Prostate gland (tissue), 2 donors: ENCODE results near the gene DNM3. TPM values are rescaled to one million over a fixed set of nuclear protein-coding genes. Genes with fewer than 3 reads are reported as not detected.

Source experiments
- DNase-seq: peaks from one replicate; pipeline ENCODE4 v3.0.0-alpha.2; 2019; ENCODE audit warnings: low spot score
- H3K27ac ChIP-seq, 2 donors: fragments of 200-600 bp; sonication (generic); 2 replicates each; pipeline ENCODE4 v1.5.1; 2017 to 2019
- H3K27me3 ChIP-seq: fragments of 200-600 bp; sonication (generic); replicated peaks from 2 replicates; pipeline ENCODE4 v1.5.1; 2019; ENCODE audit not compliant: insufficient read depth
- H3K36me3 ChIP-seq, 2 donors: fragments of 200-600 bp; sonication (generic); 1 replicate in 1 of 2; 2 replicates in 1 of 2; pipeline versions ENCODE4 v1.5.1 to v1.8.1; 2017 to 2019
- H3K4me1 ChIP-seq: fragments of 200-600 bp; sonication (generic); replicated peaks from 2 replicates; pipeline ENCODE4 v1.5.1; 2019
- H3K4me3 ChIP-seq, 2 donors: fragments of 200-600 bp; sonication (generic); 2 replicates each; pipeline ENCODE4 v1.5.1; 2017 to 2019
- H3K9me3 ChIP-seq: fragments of 200-600 bp; sonication (generic); 2 replicates; pipeline ENCODE4 v1.5.1; 2017
- POLR2A ChIP-seq: fragments of 450-650 bp; IDR thresholded peaks from one replicate; pipeline ENCODE4 v1.6.1; 2016; ENCODE audit warnings: antibody characterized with exemption, mild to moderate bottlenecking
- POLR2AphosphoS5 ChIP-seq: sonication (generic); formaldehyde crosslinking; IDR thresholded peaks from one replicate; pipeline ENCODE4 v1.6.1; 2017; ENCODE audit warnings: antibody characterized with exemption
- WGBS: methylation state at CpG from one replicate; pipeline ENCODE4 v1.1.5; 2018; 5-methylcytosine and 5-hydroxymethylcytosine counted together
- intact Hi-C: fragments of 100-400 bp; cut with DNase I; formaldehyde crosslinking; loops from one replicate; pipeline ENCODE4 v1.14.2; 2022
- total RNA-seq, 2 donors: library from RNA; depleted of rRNA; stranded (reverse); fragments of >200 nt; gene quantifications; one replicate each; pipeline ENCODE4 v1.1.0, GENCODE V29; 2016
- TF ChIP-seq, protein P1 (sequence below), 4 experiments: fragments of 200-600 bp in 2 of 4; fragments of 450-650 bp in 2 of 4; sonication (generic) in 2 of 4; IDR thresholded peaks; 1 replicate in 3 of 4; 2 replicates in 1 of 4; pipeline ENCODE4 v1.5.1; 2016 to 2019; ENCODE audit warnings: antibody characterized with exemption in 4 of 4, mild to moderate bottlenecking in 2 of 4, moderate library complexity in 2 of 4

The DNM3 gene
- total RNA-seq, 2 donors from 2014 or later = 2.3 to 5.3 TPM

DNA sequence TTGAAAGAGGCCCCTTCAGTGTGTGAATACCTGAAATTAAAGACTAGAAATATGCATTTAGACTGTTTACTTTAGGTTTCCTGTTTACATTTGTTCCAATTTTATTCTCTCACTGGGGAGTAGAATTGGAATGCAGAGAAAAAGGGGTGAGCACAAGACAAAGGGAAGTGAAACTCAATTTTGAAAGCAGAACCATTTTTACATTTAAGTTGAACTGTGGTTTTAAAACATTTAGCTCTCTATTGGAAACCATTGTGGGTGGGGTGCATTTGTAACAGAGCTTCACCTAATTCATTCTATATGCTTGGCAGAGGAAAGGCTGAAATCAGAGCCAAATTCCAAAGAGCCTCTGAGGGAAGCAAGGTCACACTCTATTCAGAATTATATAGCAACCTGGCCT, 343.9 kb downstream of the DNM3 start:
- H3K27ac ChIP-seq = no peak overlapping the region
- intact Hi-C loops = no loop called here
- H3K36me3 ChIP-seq = no peaks in the 10 kb centered on the region

DNA sequence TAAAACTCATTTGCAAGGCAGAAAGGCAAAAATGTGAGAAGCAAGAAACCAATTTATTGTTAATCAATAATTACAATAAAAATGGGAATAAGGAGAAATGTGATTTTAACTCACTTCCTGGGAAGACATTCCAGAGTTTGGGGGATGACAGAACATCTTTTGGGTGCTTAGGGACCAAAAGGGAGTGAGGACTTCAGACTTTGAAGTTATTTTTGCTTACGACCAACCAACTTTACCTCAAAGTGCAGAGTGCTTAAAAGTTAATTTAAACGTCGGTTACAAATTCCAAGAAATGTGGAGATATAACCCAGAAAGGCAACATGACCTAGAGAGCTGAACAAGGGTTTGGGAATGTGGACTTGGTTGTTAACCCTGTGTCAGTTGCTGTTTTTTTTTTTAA, 344.7 kb downstream of the DNM3 start:
- no peaks in the 10 kb centered on the region for H3K27me3 ChIP-seq
- DNase-seq = no peak
- no peaks in the 10 kb centered on the region for H3K36me3 ChIP-seq
- no peak overlapping the region for H3K4me3 ChIP-seq
- no peaks in the 10 kb centered on the region for H3K4me1 ChIP-seq
- WGBS = 94% methylated on average over 3 of the region's 3 CpGs
- H3K9me3 ChIP-seq = no peaks in the 10 kb centered on the region
- no peak overlapping the region for H3K27ac ChIP-seq
- intact Hi-C loops = no loop called here
- TF ChIP-seq POLR2AphosphoS5 (no peak), POLR2A (no peak)
- TF ChIP-seq, protein P1, sequence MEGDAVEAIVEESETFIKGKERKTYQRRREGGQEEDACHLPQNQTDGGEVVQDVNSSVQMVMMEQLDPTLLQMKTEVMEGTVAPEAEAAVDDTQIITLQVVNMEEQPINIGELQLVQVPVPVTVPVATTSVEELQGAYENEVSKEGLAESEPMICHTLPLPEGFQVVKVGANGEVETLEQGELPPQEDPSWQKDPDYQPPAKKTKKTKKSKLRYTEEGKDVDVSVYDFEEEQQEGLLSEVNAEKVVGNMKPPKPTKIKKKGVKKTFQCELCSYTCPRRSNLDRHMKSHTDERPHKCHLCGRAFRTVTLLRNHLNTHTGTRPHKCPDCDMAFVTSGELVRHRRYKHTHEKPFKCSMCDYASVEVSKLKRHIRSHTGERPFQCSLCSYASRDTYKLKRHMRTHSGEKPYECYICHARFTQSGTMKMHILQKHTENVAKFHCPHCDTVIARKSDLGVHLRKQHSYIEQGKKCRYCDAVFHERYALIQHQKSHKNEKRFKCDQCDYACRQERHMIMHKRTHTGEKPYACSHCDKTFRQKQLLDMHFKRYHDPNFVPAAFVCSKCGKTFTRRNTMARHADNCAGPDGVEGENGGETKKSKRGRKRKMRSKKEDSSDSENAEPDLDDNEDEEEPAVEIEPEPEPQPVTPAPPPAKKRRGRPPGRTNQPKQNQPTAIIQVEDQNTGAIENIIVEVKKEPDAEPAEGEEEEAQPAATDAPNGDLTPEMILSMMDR (IDR thresholded peaks at IDR 0.05) = no peak

More for the DNA sequence above, 343.9 kb downstream of the DNM3 start:
- Histone ChIP-seq H3K4me3 (no peak overlapping the region), H3K27me3 (no peaks in the 10 kb centered on the region), H3K9me3 (no peaks in the 10 kb centered on the region), H3K4me1 (no peaks in the 10 kb centered on the region)
- TF ChIP-seq POLR2AphosphoS5 (no peak), POLR2A (no peak)
- TF ChIP-seq, protein P1 (IDR thresholded peaks at IDR 0.05) = no peak
- no peak for DNase-seq

DNA sequence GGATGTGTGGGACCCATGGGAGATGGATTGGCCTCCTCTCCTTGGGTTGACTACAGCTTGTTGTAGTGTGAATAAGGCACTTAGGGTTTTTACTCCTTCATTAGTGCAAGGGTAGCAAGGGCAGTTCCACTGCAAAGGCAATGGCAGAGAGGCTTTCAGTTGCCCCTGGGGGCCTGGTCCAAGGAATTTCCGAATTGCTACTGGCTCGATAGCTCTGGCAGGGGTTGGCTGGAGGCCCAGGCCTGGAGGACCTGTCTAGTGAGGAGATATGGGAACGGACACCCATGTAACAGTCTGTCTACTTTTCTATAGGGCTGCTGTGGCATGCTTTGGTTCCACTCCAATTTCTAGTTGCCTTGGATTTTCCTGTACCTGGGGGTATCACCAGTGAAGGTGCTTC, 360.3 kb downstream of the DNM3 start:
- DNase-seq = no peak
- no peak for TF ChIP-seq POLR2AphosphoS5
- H3K27ac ChIP-seq = no peak overlapping the region
- no peaks in the 10 kb centered on the region for H3K27me3 ChIP-seq
- H3K4me1 ChIP-seq = no peaks in the 10 kb centered on the region
- intact Hi-C loops = no loop called here
- H3K9me3 ChIP-seq = no peaks in the 10 kb centered on the region
- no peak overlapping the region for H3K4me3 ChIP-seq
- H3K36me3 ChIP-seq = no peaks in the 10 kb centered on the region
- WGBS = 80% methylated on average over 3 of the region's 3 CpGs

DNA sequence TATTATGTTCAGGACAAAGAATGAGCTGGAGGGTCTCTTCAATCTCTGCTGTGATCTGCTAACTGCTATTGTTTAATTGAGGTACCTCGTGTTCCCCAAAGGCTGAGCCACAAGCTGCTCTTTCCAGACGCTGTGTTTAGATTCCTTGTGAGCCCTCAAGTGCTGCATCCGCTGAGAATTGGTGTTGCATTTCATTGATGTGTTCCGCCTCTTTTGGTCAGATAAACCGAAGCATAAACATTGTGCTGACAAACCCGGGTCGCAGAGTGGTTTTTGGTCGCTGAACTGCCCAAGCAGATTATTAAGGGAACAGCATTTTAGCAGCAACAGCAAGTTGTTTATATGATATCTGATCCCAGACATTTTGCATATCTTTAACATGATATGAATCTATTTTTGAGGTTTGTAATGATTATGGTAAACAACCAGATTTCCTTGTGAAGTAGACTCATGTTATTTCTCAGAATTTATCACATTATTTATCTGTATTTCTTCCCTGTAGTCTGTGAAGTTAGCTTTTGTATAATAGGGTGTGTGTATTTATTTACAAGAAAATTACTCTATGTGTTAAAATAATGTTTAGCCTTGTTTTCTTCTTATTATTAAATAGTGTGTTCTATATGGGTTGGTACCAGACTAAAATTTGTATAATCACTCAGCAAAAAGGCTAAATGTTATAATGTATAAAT, 362.0 kb downstream of the DNM3 start:
- WGBS = 47% methylated on average over 8 of the region's 8 CpGs
- Histone ChIP-seq H3K27me3 (no peaks in the 10 kb centered on the region), H3K4me1 (no peaks in the 10 kb centered on the region), H3K4me3 (no peak overlapping the region), H3K27ac (no peak overlapping the region), H3K36me3 (no peaks in the 10 kb centered on the region), H3K9me3 (no peaks in the 10 kb centered on the region)
- no peak for TF ChIP-seq POLR2A
- TF ChIP-seq POLR2AphosphoS5 = no peak
- TF ChIP-seq, protein P1 (IDR thresholded peaks at IDR 0.05) = no peak
- intact Hi-C loops = no loop called here
- no peak for DNase-seq

DNA sequence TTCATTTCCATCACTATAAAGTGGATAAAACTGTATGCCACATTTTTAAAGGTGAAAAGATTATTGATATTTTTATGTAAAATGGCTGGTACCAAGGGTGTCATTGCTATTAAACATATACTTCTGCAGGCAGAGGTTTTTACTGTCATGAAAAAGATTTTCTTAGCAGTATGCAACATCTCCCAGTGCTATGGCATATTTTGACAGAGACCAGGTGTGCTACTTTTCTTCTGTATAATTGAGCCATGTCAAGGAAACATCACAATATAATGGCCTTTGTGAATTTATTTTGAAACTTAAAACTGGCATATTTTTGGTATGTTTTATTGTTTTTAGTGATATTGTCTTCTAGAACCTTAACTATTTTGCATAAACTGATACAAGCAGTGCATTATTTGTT, 362.6 kb downstream of the DNM3 start:
- H3K9me3 ChIP-seq = no peaks in the 10 kb centered on the region
- no peak overlapping the region for H3K4me3 ChIP-seq
- no peaks in the 10 kb centered on the region for H3K4me1 ChIP-seq
- H3K27me3 ChIP-seq = no peaks in the 10 kb centered on the region
- DNase-seq = no peak
- no peak for TF ChIP-seq POLR2A
- no peak for TF ChIP-seq POLR2AphosphoS5
- TF ChIP-seq, protein P1 (IDR thresholded peaks at IDR 0.05) = no peak
- H3K27ac ChIP-seq = no peak overlapping the region
- no peaks in the 10 kb centered on the region for H3K36me3 ChIP-seq
- intact Hi-C loops = no loop called here
